ENCODE measurements around the gene SPTLC2. TPM values are rescaled to one million over a fixed set of nuclear protein-coding genes. Genes with fewer than 3 reads are reported as not detected.

SPTLC2 gene
- total RNA-seq, 1 experiment from 2014 or later = 32.6 TPM

- no peak overlapping the region for H2AK5ac ChIP-seq (ENCODE audit: insufficient read length, low read length)
- Mint-ChIP-seq H3K4me3 (no peak overlapping the region), H3K36me3 (ENCODE audit: insufficient read depth in 1 of 3, low read depth in 3 of 3) (peaks cover 0 to 5% (median 0%) of the 10 kb centered on the region in 3 experiments; a peak in 1 of 7 replicates), H3K27me3 (ENCODE audit: low read depth) (no peaks in the 10 kb centered on the region), H3K4me1 (peaks cover 29 to 32% of the 10 kb centered on the region in 2 experiments), H3K27ac (no peak overlapping the region), H3K9me3 (no peaks in the 10 kb centered on the region)
- no peak overlapping the region for H2BK20ac ChIP-seq (ENCODE audit: low read depth, low read length, poor library complexity, severe bottlenecking)
- no peak overlapping the region for H3K4me2 ChIP-seq (ENCODE audit: insufficient read depth, insufficient read length, low read length)
- no peak overlapping the region for H2BK12ac ChIP-seq (ENCODE audit: insufficient read length, low read depth, low read length)
- H3K18ac ChIP-seq (ENCODE audit: insufficient read length, low read depth, low read length) = no peak overlapping the region
- H2BK15ac ChIP-seq (ENCODE audit: low read depth, low read length) = no peak overlapping the region
- H4K8ac ChIP-seq (replicated peaks; ENCODE audit: insufficient read length, low read depth, low read length) = no peak overlapping the region
- H3K4me1 ChIP-seq (ENCODE audit: insufficient read depth, low read length) = no peaks in the 10 kb centered on the region
- no peak overlapping the region for H3K56ac ChIP-seq (ENCODE audit: insufficient read length, low read depth, low read length)
- H3K27ac ChIP-seq (ENCODE audit: insufficient read length, low read depth, low read length) = no peak overlapping the region
- H2BK120ac ChIP-seq (ENCODE audit: low read depth, low read length, poor library complexity, severe bottlenecking) = no peak overlapping the region
- H3K23me2 ChIP-seq (ENCODE audit: insufficient read length, low read depth, low read length, poor library complexity, severe bottlenecking) = no peaks in the 10 kb centered on the region
- no peak overlapping the region for H4K91ac ChIP-seq (ENCODE audit: insufficient read length, low read depth, low read length)
- H4K20me1 ChIP-seq (ENCODE audit: control insufficient read depth, insufficient read depth, insufficient read length) = no peaks in the 10 kb centered on the region
- TF ChIP-seq, protein P1, sequence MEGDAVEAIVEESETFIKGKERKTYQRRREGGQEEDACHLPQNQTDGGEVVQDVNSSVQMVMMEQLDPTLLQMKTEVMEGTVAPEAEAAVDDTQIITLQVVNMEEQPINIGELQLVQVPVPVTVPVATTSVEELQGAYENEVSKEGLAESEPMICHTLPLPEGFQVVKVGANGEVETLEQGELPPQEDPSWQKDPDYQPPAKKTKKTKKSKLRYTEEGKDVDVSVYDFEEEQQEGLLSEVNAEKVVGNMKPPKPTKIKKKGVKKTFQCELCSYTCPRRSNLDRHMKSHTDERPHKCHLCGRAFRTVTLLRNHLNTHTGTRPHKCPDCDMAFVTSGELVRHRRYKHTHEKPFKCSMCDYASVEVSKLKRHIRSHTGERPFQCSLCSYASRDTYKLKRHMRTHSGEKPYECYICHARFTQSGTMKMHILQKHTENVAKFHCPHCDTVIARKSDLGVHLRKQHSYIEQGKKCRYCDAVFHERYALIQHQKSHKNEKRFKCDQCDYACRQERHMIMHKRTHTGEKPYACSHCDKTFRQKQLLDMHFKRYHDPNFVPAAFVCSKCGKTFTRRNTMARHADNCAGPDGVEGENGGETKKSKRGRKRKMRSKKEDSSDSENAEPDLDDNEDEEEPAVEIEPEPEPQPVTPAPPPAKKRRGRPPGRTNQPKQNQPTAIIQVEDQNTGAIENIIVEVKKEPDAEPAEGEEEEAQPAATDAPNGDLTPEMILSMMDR (conservative IDR thresholded peaks at IDR 0.05) = no peak
- H3K79me2 ChIP-seq (ENCODE audit: insufficient read depth, low read length) = peaks cover 16% of the 10 kb centered on the region; the same call in 1 of the 2 replicates
- no peak overlapping the region for H4K5ac ChIP-seq (ENCODE audit: insufficient read length, low read depth, low read length)
- DNase-seq = no peak
- H3K9me3 ChIP-seq (ENCODE audit: control insufficient read depth, low read depth, low read length) = no peaks in the 10 kb centered on the region
- H3K4ac ChIP-seq (ENCODE audit: low read depth, low read length) = no peak overlapping the region
- WGBS (ENCODE audit: extremely low coverage, insufficient read length, low lambda C conversion rate) = no CpG with 5 or more reads among the region's 3 CpGs
- H3K14ac ChIP-seq (ENCODE audit: insufficient read depth, low read length) = no peak overlapping the region
- no peak overlapping the region for H3T11ph ChIP-seq (ENCODE audit: low read length)
- no peak overlapping the region for H3K23ac ChIP-seq (ENCODE audit: insufficient read length, low read depth, low read length)
- peaks cover 5% of the 10 kb centered on the region for H3K79me1 ChIP-seq (ENCODE audit: insufficient read depth, low read depth, low read length, poor library complexity, severe bottlenecking)
- H2BK5ac ChIP-seq (ENCODE audit: insufficient read length, low read length) = no peak overlapping the region
- no peaks in the 10 kb centered on the region for H3K27me3 ChIP-seq (ENCODE audit: insufficient read depth, low read length)
- no peak overlapping the region for H2AFZ ChIP-seq (ENCODE audit: low read length)
- no peak overlapping the region for H3K9ac ChIP-seq (ENCODE audit: extremely low read depth, insufficient read length, low read length)
These were observed 6.5 kb downstream of the SPTLC2 start for GRCh38 chr14:77609922-77610321.
